GM10266 (cell line): ENCODE results near the gene ZNF563.
"Not testable (repeated sequence)": the region's sequence is repeated elsewhere in the genome, so short reads cannot be mapped to it uniquely, and the experiment has no call there.

ENCODE experiments used
- DNase-seq: peaks from one replicate; pipeline ENCODE4 v3.0.0; 2012; ENCODE audit errors: extremely low spot score
- CTCF ChIP-seq: IDR thresholded peaks from 2 replicates; pipeline ENCODE4 v1.5.1; 2012; ENCODE audit warnings: mild to moderate bottlenecking, low read depth; ENCODE audit not compliant: control insufficient read depth, insufficient read depth; ENCODE audit errors: missing control alignments

ZNF563 gene

DNA sequence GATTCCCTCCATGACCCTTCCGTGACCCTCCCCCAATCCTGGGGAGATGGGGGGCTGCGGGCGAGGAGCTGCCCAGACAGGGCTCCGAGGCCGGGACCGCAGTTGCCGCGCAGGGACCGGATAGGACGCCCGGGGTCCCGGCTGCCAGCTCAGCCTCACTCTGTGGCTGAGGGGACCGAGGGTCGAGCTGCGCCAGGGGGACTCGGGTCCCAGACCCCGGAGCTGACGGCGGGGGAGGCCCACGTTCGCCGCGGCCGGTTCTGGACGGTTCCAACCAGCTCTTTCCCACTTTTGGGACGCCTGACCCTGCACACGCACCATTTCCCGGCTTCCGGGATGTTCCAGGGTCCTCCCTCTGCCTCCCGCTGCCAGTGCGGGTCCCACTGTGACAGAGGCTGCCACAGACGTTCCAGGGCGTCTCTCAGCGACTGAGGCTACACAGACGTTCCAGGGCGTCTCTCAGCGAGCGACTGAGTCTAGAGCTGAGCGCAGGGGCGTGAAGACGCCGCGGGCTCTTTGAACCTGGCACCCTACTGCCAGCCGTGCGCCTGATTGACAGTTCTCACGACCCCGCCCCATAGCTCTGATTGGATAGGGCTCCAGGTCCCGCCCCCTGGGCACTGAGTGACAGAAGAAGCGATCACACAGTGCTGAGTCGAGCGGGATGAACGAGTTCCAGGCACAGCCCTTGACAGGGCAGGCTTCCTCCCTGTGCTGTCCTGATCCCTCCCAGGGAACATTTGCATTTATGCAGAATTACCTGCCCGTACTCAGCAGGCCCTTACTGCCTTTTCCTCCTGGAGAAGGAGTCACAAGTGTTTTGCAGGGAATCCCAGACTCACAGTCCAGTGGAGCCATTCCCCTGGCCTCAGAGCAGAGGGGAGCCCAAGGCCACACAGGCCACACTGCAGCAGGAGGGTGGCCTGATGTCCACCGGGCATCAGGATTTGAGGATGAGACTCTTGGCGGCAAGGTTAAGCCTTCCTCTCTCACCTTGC, at the start of gene ZNF563:
TSS of gene ZNF563 (minus strand) at position 472 of the 998 bp plus-strand sequence. CDS start at position 321, 151 bp downstream.
- peak; percentile 91 for DNase-seq
- no peak for TF ChIP-seq CTCF

- DNase-seq: no peak
- TF ChIP-seq CTCF: no peak
Observed at GRCh38 chr19:12380444-12380737, 47.0 kb upstream of the ZNF563 start.

DNA sequence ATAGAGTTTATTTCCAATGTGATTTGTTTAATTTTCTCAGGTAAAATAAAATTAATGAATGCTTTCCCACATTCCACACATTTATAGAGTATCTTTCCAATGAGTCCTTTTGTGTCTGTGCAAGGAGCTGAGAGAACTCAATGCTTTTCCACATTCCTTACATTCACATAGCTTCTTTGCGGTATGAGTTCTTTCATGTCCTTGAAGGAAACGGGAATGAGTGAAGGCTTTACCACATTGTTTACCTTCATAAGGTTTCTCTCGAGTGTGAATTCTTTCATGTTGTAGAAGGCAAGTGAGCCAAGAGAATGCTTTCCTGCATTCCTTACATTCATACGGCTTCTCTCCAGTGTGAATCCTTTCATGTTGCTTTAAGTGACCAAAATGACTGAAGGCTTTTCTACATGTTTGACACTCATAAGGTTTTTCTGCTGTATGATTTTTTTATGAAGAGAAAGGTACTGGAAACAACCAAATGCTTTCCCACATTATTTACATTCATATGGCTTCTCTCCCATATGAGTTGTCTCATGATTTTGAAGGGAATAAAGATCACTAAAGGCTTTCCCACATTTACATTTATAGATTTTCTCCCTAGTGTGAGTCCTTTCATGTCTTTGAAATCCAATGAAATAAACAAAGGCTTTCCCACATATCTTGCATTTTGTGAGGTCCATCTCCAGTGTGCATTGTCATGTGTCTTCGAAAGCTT, 46.5 kb upstream of the ZNF563 start:
- no peak for TF ChIP-seq CTCF
- no peak for DNase-seq

DNA sequence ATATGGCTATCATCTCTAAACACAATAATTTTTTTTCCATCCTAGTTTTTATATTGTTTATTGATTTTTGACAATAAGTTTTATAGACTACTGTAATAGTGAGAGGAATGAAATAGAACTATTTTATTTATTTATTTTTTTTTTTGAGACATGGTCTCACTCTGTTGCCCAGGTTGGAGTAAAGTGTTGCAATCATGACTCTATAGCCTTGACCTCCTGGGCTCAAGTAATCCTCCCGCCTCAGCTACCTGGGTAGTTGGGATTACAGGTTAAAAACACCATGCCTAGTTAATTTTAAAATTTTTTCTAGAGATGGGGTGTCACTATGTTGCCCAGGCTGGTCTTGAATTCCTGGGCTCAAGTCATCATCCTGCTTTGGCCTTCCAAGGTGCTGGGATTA, 40.6 kb upstream of the ZNF563 start:
- TF ChIP-seq CTCF: no peak
- no peak for DNase-seq

GRCh38 chr19:12365236-12366162, 32.1 kb upstream of the ZNF563 start, which contains the start of gene ZNF442:
ZNF442 (minus strand) TSS chr19:12365683; CDS start chr19:12363631, 2,052 bp downstream.
- peak; percentile 52 for TF ChIP-seq CTCF
- peak; percentile 97 for DNase-seq

DNA sequence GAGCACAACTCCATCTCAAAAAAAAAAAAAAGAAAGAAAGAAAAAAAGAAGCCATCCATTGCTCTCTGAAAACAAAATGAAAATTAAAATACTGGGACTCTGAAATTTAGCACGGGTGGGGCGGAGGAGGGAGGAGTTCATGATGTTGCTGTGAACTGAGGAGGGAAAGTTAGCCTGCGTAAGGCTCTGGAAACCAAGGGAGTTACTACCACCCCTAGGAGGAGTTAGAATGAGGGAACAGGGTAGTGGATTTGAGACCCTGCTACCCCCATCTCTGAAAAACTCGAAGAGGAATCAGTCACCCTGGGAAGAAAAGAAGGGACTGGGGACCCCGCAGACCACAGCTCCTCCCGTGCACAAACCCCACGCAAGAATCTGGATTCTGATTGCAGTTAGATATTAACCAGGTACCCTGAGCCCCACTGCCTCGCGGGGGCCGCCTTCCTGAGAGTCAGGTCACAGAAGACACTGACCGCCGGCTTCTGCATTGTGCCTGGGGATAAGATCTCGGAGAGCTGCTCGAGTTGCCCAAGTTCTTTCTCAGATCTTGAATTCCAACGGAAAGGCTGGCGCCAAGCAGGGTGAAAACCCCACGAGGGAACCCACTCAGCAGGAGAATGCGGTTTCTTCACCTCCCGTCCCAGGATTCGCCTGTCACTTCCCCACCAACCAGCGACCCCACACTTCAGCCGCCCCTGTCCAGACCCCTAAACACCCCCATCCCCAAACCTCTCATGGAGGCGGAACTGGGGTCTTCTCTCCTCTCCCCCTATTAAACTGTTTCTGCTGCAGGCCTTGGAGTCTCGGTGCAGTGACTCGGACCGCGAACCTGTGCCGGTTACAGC, 31.2 kb upstream of the ZNF563 start:
- TF ChIP-seq CTCF: no peak
- DNase-seq: peak; percentile 40

- DNase-seq: not testable (repeated sequence)
Observed at GRCh38 chr19:12362236-12362635, 28.8 kb upstream of the ZNF563 start.
